Activated CD4-positive, alpha-beta T cell treated with anti-CD3 and anti-CD28 coated beads for 36 hours (primary cell): ENCODE measurements around the gene CEP120. TPM values are rescaled to one million over a fixed set of nuclear protein-coding genes. Genes with fewer than 3 reads are reported as not detected.

Experiments
- ATAC-seq: fragments of 200-7000 bp; cut with Tn5 transposase; one replicate; pipeline ENCODE4 v1.10.0; 2021; ENCODE audit warnings: mild to moderate bottlenecking, moderate library complexity
- CTCF ChIA-PET: fragments of 350-600 bp; sonication (Branson Sonifier 250); formaldehyde crosslinking; loops from one replicate; lab custom pipeline; 2021; ENCODE audit warnings: antibody characterized with exemption; lab: Charles Lee
- POLR2A ChIA-PET: fragments of 350-600 bp; sonication (Branson Sonifier 250); formaldehyde crosslinking; loops from one replicate; lab custom pipeline; 2021; ENCODE audit warnings: antibody characterized with exemption, inconsistent platforms; lab: Charles Lee
- DNase-seq: peaks from one replicate; pipeline ENCODE4 v3.0.0-alpha.2; 2020
- H3K27ac Mint-ChIP-seq: one replicate; pipeline ENCODE4 v1.8.0; 2021; ENCODE audit warnings: mixed read lengths
- H3K27me3 Mint-ChIP-seq: one replicate; pipeline ENCODE4 v1.8.0; 2021; ENCODE audit warnings: mixed read lengths
- H3K36me3 Mint-ChIP-seq: one replicate; pipeline ENCODE4 v1.8.0; 2021; ENCODE audit warnings: low read depth, mixed read lengths
- H3K4me1 Mint-ChIP-seq: one replicate; pipeline ENCODE4 v1.8.0; 2021; ENCODE audit warnings: mixed read lengths
- H3K4me3 Mint-ChIP-seq: one replicate; pipeline ENCODE4 v1.8.0; 2021; ENCODE audit warnings: mild to moderate bottlenecking, moderate library complexity, mixed read lengths
- H3K9me3 Mint-ChIP-seq: one replicate; pipeline ENCODE4 v1.8.0; 2021; ENCODE audit warnings: low read depth, mixed read lengths
- intact Hi-C, 2 experiments: fragments of 100-400 bp; cut with DNase I in 1 of 2; cut with micrococcal nuclease in 1 of 2; formaldehyde crosslinking; loops; one replicate each; pipeline versions ENCODE4 v1.14.2 to v1.15.1; 2022 to 2024; cut with DNase I, micrococcal nuclease
- total RNA-seq, 2 experiments: library from RNA; stranded (reverse); gene quantifications; one replicate each; pipeline ENCODE4 v1.2.3, GENCODE V29; 2021

CEP120 gene
- total RNA-seq, 2 experiments from 2014 or later = 29.5 to 32.5 TPM

GRCh38 chr5:123391009-123391408 lies 32.2 kb downstream of the CEP120 start:
- no peak overlapping the region for H3K4me3 Mint-ChIP-seq
- no peaks in the 10 kb centered on the region for H3K27me3 Mint-ChIP-seq
- ChIA-PET CTCF (interaction anchor here (1.1 kb wide), 1 partner anchor 220 kb away, joined by 4 read pairs; no protein-coding TSS in a partner anchor), POLR2A (no interaction called here)
- DNase-seq (no peak), ATAC-seq (no peak)
- no peak overlapping the region for H3K27ac Mint-ChIP-seq
- H3K4me1 Mint-ChIP-seq = no peaks in the 10 kb centered on the region
- H3K36me3 Mint-ChIP-seq = peaks cover 33% of the 10 kb centered on the region
- intact Hi-C loops = loop anchor here in 1 of 2 experiments (10.0 kb wide), 1 partner anchor 214 kb away; no protein-coding TSS in a partner anchor
- no peaks in the 10 kb centered on the region for H3K9me3 Mint-ChIP-seq

DNA sequence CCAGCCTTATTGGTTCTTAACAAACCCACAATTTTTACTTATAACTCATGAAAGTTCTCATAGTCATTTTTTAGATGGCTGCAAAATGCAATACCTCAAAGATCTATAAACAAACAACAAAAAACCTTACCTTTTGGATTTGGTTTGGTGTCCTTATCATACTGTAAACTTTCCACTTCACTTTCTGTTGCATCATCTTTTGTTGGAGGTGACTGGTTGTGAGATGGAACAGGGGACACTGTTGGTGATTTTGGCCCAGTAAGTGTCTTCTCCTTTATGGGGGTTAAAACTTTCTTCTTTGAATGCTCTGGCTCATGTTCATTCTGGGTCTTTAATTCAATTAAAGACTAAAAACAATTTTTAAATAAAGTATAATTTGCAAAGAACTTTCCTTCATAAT lies 33.4 kb downstream of the CEP120 start:
- CTCF ChIA-PET = no interaction called here
- no peak overlapping the region for H3K27ac Mint-ChIP-seq
- ATAC-seq = no peak
- POLR2A ChIA-PET = interaction anchor here (0.7 kb wide), 1 partner anchor 273 kb away, joined by 3 read pairs; no protein-coding TSS in a partner anchor
- no peaks in the 10 kb centered on the region for H3K4me1 Mint-ChIP-seq
- no peak overlapping the region for H3K4me3 Mint-ChIP-seq
- no peaks in the 10 kb centered on the region for H3K27me3 Mint-ChIP-seq
- no peaks in the 10 kb centered on the region for H3K9me3 Mint-ChIP-seq
- DNase-seq = no peak
- H3K36me3 Mint-ChIP-seq = peaks cover 36% of the 10 kb centered on the region
- intact Hi-C loops = loop anchor here in 1 of 2 experiments (10.0 kb wide), 1 partner anchor 215 kb away; no protein-coding TSS in a partner anchor

GRCh38 chr5:123387313-123387712 lies 35.9 kb downstream of the CEP120 start:
- H3K27ac Mint-ChIP-seq = no peak overlapping the region
- DNase-seq (no peak), ATAC-seq (no peak)
- no peak overlapping the region for H3K4me3 Mint-ChIP-seq
- H3K36me3 Mint-ChIP-seq = peaks cover 35% of the 10 kb centered on the region
- intact Hi-C loops = no loop called here
- POLR2A ChIA-PET = no interaction called here
- H3K4me1 Mint-ChIP-seq = no peaks in the 10 kb centered on the region
- CTCF ChIA-PET = interaction anchor here (0.9 to 2.0 kb wide), 2 partner anchors 16 to 36 kb away, joined by 3 to 4 read pairs; partner anchors contain the start of gene CEP120
- H3K9me3 Mint-ChIP-seq = no peaks in the 10 kb centered on the region
- no peaks in the 10 kb centered on the region for H3K27me3 Mint-ChIP-seq

DNA sequence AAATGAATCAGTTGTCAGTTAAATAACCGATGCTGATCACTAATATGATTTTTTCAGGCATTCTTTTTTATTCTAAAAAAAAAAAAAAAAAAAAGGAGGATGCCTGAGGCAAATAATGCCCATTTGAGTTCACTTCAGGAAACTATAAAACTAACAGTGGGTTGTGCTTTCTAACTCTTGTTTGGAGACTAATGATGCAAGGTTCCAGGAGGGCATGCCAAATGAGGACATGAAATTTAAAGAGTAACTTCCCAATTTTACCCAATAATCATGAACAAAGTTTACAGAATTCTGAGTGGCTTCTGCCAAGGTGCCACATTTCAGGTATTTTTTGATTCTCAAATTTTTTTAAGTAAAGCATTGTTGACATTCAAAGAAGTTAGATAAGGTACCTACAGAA lies 41.0 kb downstream of the CEP120 start:
- Mint-ChIP-seq H3K27ac (no peak overlapping the region), H3K36me3 (peaks cover 36% of the 10 kb centered on the region), H3K9me3 (no peaks in the 10 kb centered on the region), H3K4me3 (no peak overlapping the region), H3K27me3 (no peaks in the 10 kb centered on the region), H3K4me1 (no peaks in the 10 kb centered on the region)
- ChIA-PET CTCF (interaction anchor here (1.6 kb wide), 1 partner anchor 164 kb away, joined by 3 read pairs; no protein-coding TSS in a partner anchor), POLR2A (no interaction called here)
- DNase-seq (no peak), ATAC-seq (no peak)
- intact Hi-C loops = no loop called here

GRCh38 chr5:123371575-123372179 lies 51.5 kb downstream of the CEP120 start:
- H3K27ac Mint-ChIP-seq = no peak overlapping the region
- peak; percentile 50 for DNase-seq
- no peak overlapping the region for H3K4me3 Mint-ChIP-seq
- no peak for ATAC-seq
- H3K27me3 Mint-ChIP-seq = no peaks in the 10 kb centered on the region
- H3K36me3 Mint-ChIP-seq = peaks cover 39% of the 10 kb centered on the region
- POLR2A ChIA-PET = no interaction called here
- peaks cover 2% of the 10 kb centered on the region for H3K4me1 Mint-ChIP-seq
- H3K9me3 Mint-ChIP-seq = no peaks in the 10 kb centered on the region
- intact Hi-C loops = loop anchor here (5.0 to 10.0 kb wide), 2 partner anchors 241 to 867 kb away; no protein-coding TSS in a partner anchor
- CTCF ChIA-PET = interaction anchor here (0.5 to 2.1 kb wide), 11 partner anchors 9 to 250 kb away, joined by 3 to 9 read pairs (median 4); no protein-coding TSS in a partner anchor

DNA sequence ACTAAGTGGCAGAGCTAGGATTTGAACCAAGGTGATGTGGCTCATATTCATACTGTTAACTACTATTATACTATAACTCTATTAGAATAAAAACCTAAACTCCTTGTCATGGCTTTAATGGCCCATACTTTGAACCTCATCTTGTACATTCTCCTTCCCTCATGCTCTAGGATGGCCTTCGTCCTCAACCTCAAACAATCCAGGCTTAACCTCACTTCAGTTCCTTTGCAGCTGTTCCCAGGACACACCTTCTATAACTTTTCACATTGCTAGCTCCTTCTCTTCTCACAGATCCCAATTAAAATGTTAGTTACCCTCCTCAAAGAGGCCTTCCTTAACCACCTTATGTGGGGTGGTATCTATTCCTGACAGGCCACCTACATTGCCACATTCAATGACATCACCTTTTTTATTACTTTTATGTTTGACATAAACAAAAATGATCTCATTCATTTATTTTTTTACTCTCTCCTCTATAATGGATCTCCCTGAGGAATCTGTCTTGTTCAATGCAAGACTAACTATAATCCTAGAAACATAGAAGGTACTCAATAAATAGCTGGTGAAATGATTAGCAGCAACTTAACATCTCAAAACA lies 53.7 kb downstream of the CEP120 start:
- no peaks in the 10 kb centered on the region for H3K9me3 Mint-ChIP-seq
- no peak for ATAC-seq
- no peak overlapping the region for H3K4me3 Mint-ChIP-seq
- intact Hi-C loops = loop anchor here in 1 of 2 experiments (5.0 to 10.0 kb wide), 3 partner anchors 243 to 1175 kb away; no protein-coding TSS in a partner anchor
- H3K27ac Mint-ChIP-seq = no peak overlapping the region
- peaks cover 2% of the 10 kb centered on the region for H3K4me1 Mint-ChIP-seq
- DNase-seq = no peak
- peaks cover 24% of the 10 kb centered on the region for H3K36me3 Mint-ChIP-seq
- POLR2A ChIA-PET = no interaction called here
- H3K27me3 Mint-ChIP-seq = no peaks in the 10 kb centered on the region
- CTCF ChIA-PET = interaction anchor here (0.9 to 1.4 kb wide), 5 partner anchors 12 to 241 kb away, joined by 3 read pairs; no protein-coding TSS in a partner anchor

- ChIA-PET CTCF (interaction anchor here (0.5 to 1.6 kb wide), 3 partner anchors 117 to 243 kb away, joined by 3 to 4 read pairs (median 3); no protein-coding TSS in a partner anchor), POLR2A (no interaction called here)
- Mint-ChIP-seq H3K4me1 (peaks cover 2% of the 10 kb centered on the region), H3K27ac (no peak overlapping the region), H3K4me3 (no peak overlapping the region), H3K9me3 (no peaks in the 10 kb centered on the region), H3K27me3 (no peaks in the 10 kb centered on the region), H3K36me3 (peaks cover 17% of the 10 kb centered on the region)
- intact Hi-C loops = loop anchor here in 1 of 2 experiments (5.0 to 10.0 kb wide), 3 partner anchors 245 to 1173 kb away; no protein-coding TSS in a partner anchor
- DNase-seq (no peak), ATAC-seq (no peak)
Observed at GRCh38 chr5:123367739-123368138, 55.5 kb downstream of the CEP120 start.

DNA sequence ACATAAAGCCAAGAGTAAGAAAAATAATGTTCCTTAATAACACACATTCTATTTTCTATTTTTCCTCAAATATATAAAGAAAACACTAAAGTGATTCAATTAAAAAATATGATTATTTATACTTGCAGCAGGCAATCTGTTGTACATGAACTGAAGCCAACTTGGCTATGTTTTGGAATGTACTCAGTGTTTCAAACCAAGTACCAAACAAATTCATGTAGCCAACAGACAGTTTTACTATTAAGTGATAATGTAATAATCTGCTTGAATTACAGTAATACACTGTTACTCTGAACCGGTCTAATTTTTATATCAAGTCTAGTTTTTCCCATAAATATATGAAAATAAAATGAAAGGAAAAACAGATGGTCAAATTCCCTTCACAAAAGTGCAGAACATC lies 58.0 kb downstream of the CEP120 start:
- no peak overlapping the region for H3K4me3 Mint-ChIP-seq
- no peaks in the 10 kb centered on the region for H3K4me1 Mint-ChIP-seq
- peaks cover 17% of the 10 kb centered on the region for H3K36me3 Mint-ChIP-seq
- no peaks in the 10 kb centered on the region for H3K9me3 Mint-ChIP-seq
- ChIA-PET POLR2A (no interaction called here), CTCF (no interaction called here)
- no peaks in the 10 kb centered on the region for H3K27me3 Mint-ChIP-seq
- no peak for DNase-seq
- intact Hi-C loops = loop anchor here in 1 of 2 experiments (5.0 to 10.0 kb wide), 3 partner anchors 247 to 1170 kb away; no protein-coding TSS in a partner anchor
- no peak for ATAC-seq
- H3K27ac Mint-ChIP-seq = no peak overlapping the region

- Mint-ChIP-seq H3K27ac (no peak overlapping the region), H3K4me1 (no peaks in the 10 kb centered on the region), H3K36me3 (peaks cover 20% of the 10 kb centered on the region), H3K27me3 (no peaks in the 10 kb centered on the region), H3K4me3 (no peak overlapping the region), H3K9me3 (no peaks in the 10 kb centered on the region)
- ATAC-seq (no peak), DNase-seq (no peak)
- ChIA-PET POLR2A (no interaction called here), CTCF (interaction anchor here (1.0 kb wide), 1 partner anchor 12 kb away, joined by 3 read pairs; no protein-coding TSS in a partner anchor)
- intact Hi-C loops = loop anchor here in 1 of 2 experiments (5.0 to 10.0 kb wide), 3 partner anchors 248 to 1170 kb away; no protein-coding TSS in a partner anchor
Observed at GRCh38 chr5:123364441-123365155, 58.6 kb downstream of the CEP120 start.

GRCh38 chr5:123360910-123361309 lies 62.3 kb downstream of the CEP120 start:
- H3K27ac Mint-ChIP-seq = no peak overlapping the region
- peaks cover 5% of the 10 kb centered on the region for H3K9me3 Mint-ChIP-seq
- no peak for DNase-seq
- peaks cover 43% of the 10 kb centered on the region for H3K36me3 Mint-ChIP-seq
- H3K4me1 Mint-ChIP-seq = no peaks in the 10 kb centered on the region
- ChIA-PET POLR2A (no interaction called here), CTCF (interaction anchor here (0.6 to 2.1 kb wide), 3 partner anchors 11 to 250 kb away, joined by 3 to 5 read pairs (median 3); no protein-coding TSS in a partner anchor)
- intact Hi-C loops = loop anchor here in 1 of 2 experiments (10.0 kb wide), 1 partner anchor 1166 kb away; no protein-coding TSS in a partner anchor
- H3K27me3 Mint-ChIP-seq = no peaks in the 10 kb centered on the region
- H3K4me3 Mint-ChIP-seq = no peak overlapping the region
- no peak for ATAC-seq

GRCh38 chr5:123360201-123360571 lies 63.0 kb downstream of the CEP120 start:
- CTCF ChIA-PET = interaction anchor here (2.1 kb wide), 1 partner anchor 250 kb away, joined by 5 read pairs; no protein-coding TSS in a partner anchor
- POLR2A ChIA-PET = no interaction called here
- H3K4me1 Mint-ChIP-seq = no peaks in the 10 kb centered on the region
- H3K27ac Mint-ChIP-seq = no peak overlapping the region
- ATAC-seq (no peak), DNase-seq (no peak)
- H3K27me3 Mint-ChIP-seq = no peaks in the 10 kb centered on the region
- H3K36me3 Mint-ChIP-seq = peaks cover 45% of the 10 kb centered on the region
- H3K9me3 Mint-ChIP-seq = peaks cover 5% of the 10 kb centered on the region
- H3K4me3 Mint-ChIP-seq = no peak overlapping the region
- intact Hi-C loops = loop anchor here in 1 of 2 experiments (10.0 kb wide), 1 partner anchor 1165 kb away; no protein-coding TSS in a partner anchor
